Urothelium cell line (cell line): ENCODE measurements around the gene LIMS2.

Experiments
- DNase-seq: peaks from one replicate; pipeline ENCODE4 v3.0.0; 2011; ENCODE audit warnings: low spot score, mixed read lengths
- FAIRE-seq: peaks from 2 replicates; lab custom pipeline; 2011; peaks lifted over from hg19 to GRCh38; lab: Jason Lieb, UNC

The LIMS2 gene

GRCh38 chr2:127675331-127676261 is at the start of gene LIMS2:
Gene LIMS2 (minus strand): TSS chr2:127675530. CDS start chr2:127675024, 506 bp downstream.
- no peak for FAIRE-seq

GRCh38 chr2:127722807-127723206 is 47.5 kb upstream of the LIMS2 start:
- DNase-seq (no peak), FAIRE-seq (no peak)

More at GRCh38 chr2:127675331-127676261, at the start of gene LIMS2:
- peak; percentile 80 for DNase-seq

- DNase-seq: no peak
- FAIRE-seq: no peak
Observed at GRCh38 chr2:127721978-127722355, 46.6 kb upstream of the LIMS2 start.

GRCh38 chr2:127721311-127721977 is 46.1 kb upstream of the LIMS2 start:
- DNase-seq: no peak
- FAIRE-seq: no peak

GRCh38 chr2:127719301-127720218 is 44.2 kb upstream of the LIMS2 start:
- FAIRE-seq (no peak), DNase-seq (no peak)

- FAIRE-seq (no peak), DNase-seq (no peak)
Observed at GRCh38 chr2:127718271-127718670, 42.9 kb upstream of the LIMS2 start.

GRCh38 chr2:127715778-127716449 is 40.6 kb upstream of the LIMS2 start:
- FAIRE-seq (no peak), DNase-seq (no peak)

GRCh38 chr2:127713562-127713961 is 38.2 kb upstream of the LIMS2 start:
- no peak for DNase-seq
- no peak for FAIRE-seq

GRCh38 chr2:127712999-127713398 is 37.7 kb upstream of the LIMS2 start:
- no peak for DNase-seq

GRCh38 chr2:127709336-127709735 is 34.0 kb upstream of the LIMS2 start:
- DNase-seq: no peak
- FAIRE-seq: no peak

More at GRCh38 chr2:127712999-127713398, 37.7 kb upstream of the LIMS2 start:
- FAIRE-seq: no peak

- FAIRE-seq (no peak), DNase-seq (no peak)
Observed at GRCh38 chr2:127707890-127708648, 32.7 kb upstream of the LIMS2 start.

- FAIRE-seq (no peak), DNase-seq (no peak)
Observed at GRCh38 chr2:127706215-127706990, 31.1 kb upstream of the LIMS2 start.

- no peak for FAIRE-seq
- DNase-seq: no peak
Observed at GRCh38 chr2:127705391-127706065, 30.2 kb upstream of the LIMS2 start.

GRCh38 chr2:127704641-127705390 is 29.5 kb upstream of the LIMS2 start:
- no peak for DNase-seq
- FAIRE-seq: no peak

GRCh38 chr2:127703282-127703681 is 28.0 kb upstream of the LIMS2 start:
- FAIRE-seq (no peak), DNase-seq (no peak)

- FAIRE-seq: no peak
- no peak for DNase-seq
Observed at GRCh38 chr2:127702395-127703009, 27.2 kb upstream of the LIMS2 start.
